GM12865 (cell line): Measurements from ENCODE around the gene ATF2.

Experiments
- DNase-seq: peaks from one replicate; pipeline ENCODE4 v3.0.0; 2010; ENCODE audit warnings: low read depth
- H3K4me3 ChIP-seq: 2 replicates; pipeline ENCODE4 v1.5.1; 2011; ENCODE audit warnings: mild to moderate bottlenecking, low read depth, low read length, control low read depth
- CTCF ChIP-seq: IDR thresholded peaks from 2 replicates; pipeline ENCODE4 v1.5.1; 2011; ENCODE audit warnings: low read length, control low read depth, low read depth, inconsistent platforms; ENCODE audit not compliant: insufficient read depth; ENCODE audit errors: missing control alignments

Gene ATF2

DNA sequence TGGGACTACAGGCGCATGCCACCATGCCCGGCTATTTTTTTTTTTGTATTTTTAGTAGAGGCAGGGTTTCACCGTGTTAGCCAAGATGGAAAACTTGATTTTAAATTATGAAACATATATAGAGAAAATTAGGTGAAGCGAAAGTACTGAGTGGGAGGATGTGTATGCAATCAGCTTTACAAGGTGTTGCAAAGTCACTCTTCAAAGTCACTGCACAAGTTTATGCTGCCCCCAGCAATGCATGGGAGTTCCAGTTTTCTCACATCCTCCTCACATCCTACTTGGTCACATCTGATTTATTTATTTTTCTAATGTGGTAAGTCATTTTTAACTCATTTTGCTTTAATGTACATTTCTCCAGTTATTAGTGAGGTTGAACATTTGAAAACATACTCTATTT, 113.7 kb downstream of the ATF2 start:
- no peak overlapping the region for H3K4me3 ChIP-seq
- DNase-seq: no peak
- no peak for TF ChIP-seq CTCF

GRCh38 chr2:175049661-175050060, 118.3 kb downstream of the ATF2 start:
- H3K4me3 ChIP-seq: no peak overlapping the region
- DNase-seq: no peak
- TF ChIP-seq CTCF: no peak

- TF ChIP-seq CTCF: no peak
- DNase-seq: no peak
- no peak overlapping the region for H3K4me3 ChIP-seq
Measured at GRCh38 chr2:175048275-175048674, 119.7 kb downstream of the ATF2 start.

GRCh38 chr2:175039490-175039889, 128.5 kb downstream of the ATF2 start:
- no peak for TF ChIP-seq CTCF
- no peak for DNase-seq
- H3K4me3 ChIP-seq: no peak overlapping the region

- DNase-seq: no peak
- no peak overlapping the region for H3K4me3 ChIP-seq
- no peak for TF ChIP-seq CTCF
Measured at GRCh38 chr2:175039031-175039430, 129.0 kb downstream of the ATF2 start.

DNA sequence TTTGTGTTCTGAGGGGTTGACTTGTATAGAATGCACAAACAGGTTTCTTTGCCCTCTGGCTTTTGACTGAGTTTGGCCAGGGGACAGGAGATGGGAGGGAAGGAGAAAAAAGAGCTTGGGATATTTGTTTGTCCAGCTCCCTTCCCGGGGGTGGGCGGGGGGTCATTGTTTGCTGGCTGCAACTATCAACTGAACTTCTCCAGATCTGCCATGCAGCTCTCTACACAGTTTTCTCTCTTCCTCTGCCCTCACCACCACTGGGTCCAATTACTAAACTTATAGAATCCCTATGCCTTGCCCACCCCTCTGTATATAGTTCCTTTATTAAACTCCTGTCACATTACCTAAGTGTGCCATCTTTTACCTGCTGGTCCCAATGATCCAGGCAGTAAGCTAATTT, 130.1 kb downstream of the ATF2 start:
- H3K4me3 ChIP-seq: no peak overlapping the region
- TF ChIP-seq CTCF: no peak
- DNase-seq: no peak

- DNase-seq: peak; percentile 44
- H3K4me3 ChIP-seq: no peak overlapping the region
- peak; percentile 32 for TF ChIP-seq CTCF
Measured at GRCh38 chr2:175036582-175037018, 131.4 kb downstream of the ATF2 start.
